H1 (cell line): ENCODE data around the gene RAD51B. TPM values are rescaled to one million over a fixed set of nuclear protein-coding genes. Genes with fewer than 3 reads are reported as not detected.

ENCODE experiments used
- CTCF ChIA-PET: fragments of 300-600 bp; sonication (Branson Sonifier 250); formaldehyde crosslinking; loops from one replicate; lab custom pipeline; 2021; ENCODE audit not compliant: partially characterized antibody; lab: Charles Lee
- POLR2A ChIA-PET: fragments of 300-600 bp; sonication (Branson Sonifier 250); formaldehyde crosslinking; loops from one replicate; lab custom pipeline; 2021; ENCODE audit warnings: inconsistent platforms; ENCODE audit not compliant: partially characterized antibody; lab: Charles Lee
- DNase-seq, 2 experiments: peaks; one replicate each; pipeline versions ENCODE4 v3.0.0 to v3.0.0-alpha.2; 2010 to 2022; ENCODE audit warnings: low spot score in 2 of 2, low read depth in 1 of 2, mixed read lengths in 1 of 2
- FAIRE-seq: peaks from 2 replicates; lab custom pipeline; 2011; peaks lifted over from hg19 to GRCh38; lab: Jason Lieb, UNC
- H2AFZ ChIP-seq: 2 replicates; pipeline ENCODE4 v1.8.1; 2012; ENCODE audit warnings: low read length, inconsistent platforms
- H2AK5ac ChIP-seq: 2 replicates; pipeline ENCODE4 v1.6.1; 2013; ENCODE audit warnings: low read depth, low read length
- H2BK120ac ChIP-seq: replicated peaks from 2 replicates; pipeline ENCODE3; 2013; ENCODE audit warnings: low read depth, low read length, inconsistent platforms
- H2BK12ac ChIP-seq: 2 replicates; pipeline ENCODE4 v1.6.1; 2013; ENCODE audit warnings: low read depth, low read length
- H2BK15ac ChIP-seq: 2 replicates; pipeline ENCODE4 v1.6.1; 2013; ENCODE audit warnings: low read length
- H2BK20ac ChIP-seq: 2 replicates; pipeline ENCODE4 v1.6.1; 2013; ENCODE audit warnings: low read length
- H2BK5ac ChIP-seq: 2 replicates; pipeline ENCODE4 v1.6.1; 2013; ENCODE audit warnings: low read depth, low read length
- H3K14ac ChIP-seq: 2 replicates; pipeline ENCODE4 v1.6.1; 2013; ENCODE audit warnings: inconsistent platforms; ENCODE audit not compliant: insufficient read length
- H3K18ac ChIP-seq: 2 replicates; pipeline ENCODE4 v1.6.1; 2013; ENCODE audit warnings: low read length; ENCODE audit errors: extremely low read depth
- H3K23ac ChIP-seq: 2 replicates; pipeline ENCODE4 v1.6.1; 2013; ENCODE audit warnings: inconsistent platforms; ENCODE audit not compliant: insufficient read length
- H3K23me2 ChIP-seq: 2 replicates; pipeline ENCODE4 v1.6.1; 2013; ENCODE audit warnings: low read depth, low read length
- H3K27ac ChIP-seq: 2 replicates; pipeline ENCODE4 v1.6.1; 2011; ENCODE audit warnings: low read depth, low read length, inconsistent platforms
- H3K27me3 ChIP-seq, 4 experiments: replicated peaks in 1 of 4; 1 replicate in 1 of 4; 2 replicates in 3 of 4; pipeline versions ENCODE4 v1.6.1 to v1.8.1; 2011 to 2013; ENCODE audit warnings: low read length in 3 of 4, mild to moderate bottlenecking in 3 of 4, inconsistent platforms in 2 of 4, mixed read lengths in 2 of 4, moderate library complexity in 1 of 4; ENCODE audit not compliant: control insufficient read depth in 3 of 4, insufficient read depth in 3 of 4; ENCODE audit errors: extremely low read depth in 1 of 4
- H3K36me3 ChIP-seq, 4 experiments: 2 replicates each; pipeline versions ENCODE4 v1.6.1 to v1.8.1; 2011 to 2013; ENCODE audit warnings: mild to moderate bottlenecking in 4 of 4, low read length in 3 of 4, moderate library complexity in 2 of 4, control low read depth in 1 of 4, inconsistent platforms in 1 of 4; ENCODE audit not compliant: insufficient read depth in 4 of 4, control insufficient read depth in 2 of 4
- H3K4ac ChIP-seq: replicated peaks from 2 replicates; pipeline ENCODE3; 2013; ENCODE audit warnings: low read length, low read depth, mixed read lengths, inconsistent platforms; ENCODE audit not compliant: insufficient read length
- H3K4me1 ChIP-seq, 4 experiments: replicated peaks in 1 of 4; 1 replicate in 1 of 4; 2 replicates in 3 of 4; pipeline versions ENCODE4 v1.6.1 to v1.8.1; 2011 to 2013; ENCODE audit warnings: low read length in 3 of 4, inconsistent platforms in 2 of 4, mixed read lengths in 1 of 4; ENCODE audit not compliant: insufficient read depth in 4 of 4, control insufficient read depth in 3 of 4
- H3K4me2 ChIP-seq, 2 experiments: 2 replicates each; pipeline versions ENCODE4 v1.6.1 to v1.8.1; 2011 to 2013; ENCODE audit warnings: low read depth in 2 of 2, low read length in 2 of 2, control low read depth in 1 of 2, inconsistent platforms in 1 of 2, mild to moderate bottlenecking in 1 of 2; ENCODE audit not compliant: insufficient read depth in 1 of 2
- H3K4me3 ChIP-seq, 4 experiments: fragments of 200-600, 300-600 bp in 1 of 4; sonication (generic), shearing (Covaris generic), sonication (Bioruptor Twin) in 1 of 4; 2 replicates each; pipeline versions ENCODE4 v1.5.1 to v1.8.1; 2011 to 2016; ENCODE audit warnings: low read length in 4 of 4, low read depth in 3 of 4, control low read depth in 2 of 4, inconsistent platforms in 2 of 4, mild to moderate bottlenecking in 2 of 4, mixed read lengths in 1 of 4, moderate library complexity in 1 of 4; ENCODE audit not compliant: insufficient read depth in 2 of 4; ENCODE audit errors: extremely low read depth in 1 of 4
- H3K56ac ChIP-seq: replicated peaks from 2 replicates; pipeline ENCODE3; 2013; ENCODE audit warnings: low read depth, mild to moderate bottlenecking, mixed read lengths, low read length, inconsistent platforms; ENCODE audit not compliant: insufficient read length
- H3K79me1 ChIP-seq: 2 replicates; pipeline ENCODE4 v1.6.1; 2013; ENCODE audit warnings: low read depth, low read length, control low read depth
- H3K79me2 ChIP-seq, 2 experiments: 2 replicates each; pipeline versions ENCODE4 v1.6.1 to v1.8.1; 2012 to 2013; ENCODE audit warnings: low read length in 2 of 2, mild to moderate bottlenecking in 2 of 2, inconsistent platforms in 1 of 2; ENCODE audit not compliant: insufficient read depth in 2 of 2, control insufficient read depth in 1 of 2
- H3K9ac ChIP-seq, 4 experiments: replicated peaks in 1 of 4; 1 replicate in 1 of 4; 2 replicates in 3 of 4; pipeline versions ENCODE4 v1.6.1 to v1.8.1; 2011 to 2013; ENCODE audit warnings: low read depth in 3 of 4, low read length in 3 of 4, control low read depth in 2 of 4, mild to moderate bottlenecking in 2 of 4, moderate library complexity in 2 of 4, inconsistent platforms in 1 of 4; ENCODE audit errors: extremely low read depth in 1 of 4
- H3K9me3 ChIP-seq, 2 experiments: 2 replicates each; pipeline versions ENCODE4 v1.6.1 to v1.8.1; 2012 to 2013; ENCODE audit warnings: mild to moderate bottlenecking in 2 of 2, moderate library complexity in 2 of 2, control low read depth in 1 of 2, inconsistent platforms in 1 of 2, low read depth in 1 of 2, low read length in 1 of 2, mixed read lengths in 1 of 2; ENCODE audit not compliant: insufficient read depth in 2 of 2
- H4K20me1 ChIP-seq, 2 experiments: replicated peaks in 1 of 2; 2 replicates each; pipeline versions ENCODE3 to v1.8.1; 2011 to 2013; ENCODE audit warnings: inconsistent platforms in 2 of 2, low read length in 2 of 2, mild to moderate bottlenecking in 1 of 2; ENCODE audit not compliant: insufficient read depth in 2 of 2, control insufficient read depth in 1 of 2
- H4K5ac ChIP-seq: 2 replicates; pipeline ENCODE4 v1.6.1; 2013; ENCODE audit warnings: low read length, low read depth, mixed read lengths, inconsistent platforms; ENCODE audit not compliant: insufficient read length
- H4K8ac ChIP-seq: 2 replicates; pipeline ENCODE4 v1.8.0; 2013; ENCODE audit warnings: mild to moderate bottlenecking, moderate library complexity, low read length, inconsistent platforms; ENCODE audit not compliant: insufficient read depth; ENCODE audit errors: extremely low read depth
- H4K91ac ChIP-seq: replicated peaks from 2 replicates; pipeline ENCODE3; 2013; ENCODE audit warnings: low read length, mixed read lengths, inconsistent platforms; ENCODE audit not compliant: insufficient read length
- CTCF ChIP-seq, 3 experiments: IDR thresholded peaks; 1 replicate in 2 of 3; 2 replicates in 1 of 3; pipeline versions ENCODE4 v1.5.1 to v1.6.1; 2011; ENCODE audit warnings: low read length in 3 of 3, mild to moderate bottlenecking in 3 of 3, inconsistent platforms in 2 of 3, low read depth in 1 of 3, moderate library complexity in 1 of 3; ENCODE audit not compliant: insufficient read depth in 1 of 3; ENCODE audit errors: control extremely low read depth in 1 of 3
- RAD21 ChIP-seq, 2 experiments: IDR thresholded peaks in 1 of 2; conservative IDR thresholded peaks in 1 of 2; 2 replicates each; pipeline ENCODE4 v1.6.1; 2011; ENCODE audit warnings: low read depth in 2 of 2, low read length in 2 of 2, improper control_type of control experiment in 1 of 2, inconsistent platforms in 1 of 2, mild to moderate bottlenecking in 1 of 2, moderate library complexity in 1 of 2
- SAP30 ChIP-seq: fragments of 300-600 bp; sonication (generic); IDR thresholded peaks from 2 replicates; pipeline ENCODE4 v1.7.1; 2012; ENCODE audit warnings: low read length, moderate library complexity, mild to moderate bottlenecking, inconsistent platforms; ENCODE audit not compliant: insufficient read depth, insufficient replicate concordance
- WGBS, 2 experiments: shearing (Covaris generic) in 1 of 2; methylation state at CpG; one replicate each; pipeline versions ENCODE4 v1.1.6 to v1.1.7; 2013 to 2015; ENCODE audit warnings: low lambda C conversion rate in 2 of 2, mixed read lengths in 2 of 2, inconsistent platforms in 1 of 2, low coverage in 1 of 2, missing lambda C conversion rate in 1 of 2; ENCODE audit not compliant: insufficient replicate concordance in 2 of 2, insufficient coverage in 1 of 2, insufficient read length in 1 of 2; ENCODE audit errors: extremely low coverage in 1 of 2, missing lambda C conversion rate in 1 of 2; 5-methylcytosine and 5-hydroxymethylcytosine counted together
- polyA plus RNA-seq, 7 experiments: library from polyadenylated mRNA; depleted of rRNA in 3 of 7; stranded (reverse) in 5 of 7; unstranded in 2 of 7; fragments of >200 nt in 5 of 7; fragments of 200-250 nt in 2 of 7; gene quantifications; 1 replicate in 5 of 7; 2 replicates in 1 of 7; 4 replicates in 1 of 7; pipeline versions ENCODE4 v1.2.1 to v1.2.3, GENCODE V29; 2011 to 2013; ENCODE audit warnings: missing spikeins in 2 of 7, mixed read lengths in 2 of 7
- total RNA-seq: library from RNA; stranded (reverse); fragmentation: NEBNext Ultra II Directional; extraction: Animal tissue kit (Norgen Biotek cat#: 25700); gene quantifications from 2 replicates; pipeline ENCODE4 v1.2.1, GENCODE V29; 2021

Gene RAD51B
- total and polyA plus RNA-seq, 2 of the 8 experiments (the other 6 are each of a cell fraction or from before 2014, with no cell fraction given): 3.9 to 14.9 TPM

- Histone ChIP-seq H3K36me3 (no peaks in the 10 kb centered on the region), H3K9me3 (no peaks in the 10 kb centered on the region), H3K23me2 (no peaks in the 10 kb centered on the region), H2BK5ac (no peak overlapping the region), H4K20me1 (no peaks in the 10 kb centered on the region), H3K27me3 (no peaks in the 10 kb centered on the region), H3K4me2 (no peak overlapping the region), H2BK12ac (no peak overlapping the region), H2AK5ac (no peak overlapping the region), H3K4me3 (no peak overlapping the region), H2BK20ac (no peak overlapping the region), H3K23ac (no peak overlapping the region), H3K4ac (no peak overlapping the region), H3K79me1 (no peaks in the 10 kb centered on the region), H3K9ac (no peak overlapping the region), H3K27ac (no peak overlapping the region), H4K5ac (no peak overlapping the region), H2AFZ (no peak overlapping the region), H3K18ac (no peak overlapping the region), H2BK15ac (no peak overlapping the region), H3K4me1 (peaks cover 4 to 15% (median 6%) of the 10 kb centered on the region in 4 experiments; a peak in 6 of 7 replicates), H2BK120ac (no peak overlapping the region), H3K14ac (no peak overlapping the region), H4K8ac (no peak overlapping the region), H3K56ac (no peak overlapping the region), H3K79me2 (no peaks in the 10 kb centered on the region), H4K91ac (no peak overlapping the region)
- POLR2A ChIA-PET: no interaction called here
- TF ChIP-seq SAP30 (no peak), RAD21 (IDR thresholded peaks at IDR 0.05 in 1 of 2, conservative IDR thresholded peaks at IDR 0.05 in 1 of 2; ENCODE audit: low read depth in 2 of 2, low read length in 2 of 2) (peak; percentile 93 to 94), CTCF (IDR thresholded peaks at IDR 0.05; ENCODE audit: control extremely low read depth in 1 of 3, insufficient read depth in 1 of 3, low read depth in 1 of 3, low read length in 3 of 3) (peak in 2 of 3 experiments; percentile 65 to 70; a peak in 3 of 4 replicates)
- WGBS, 2 experiments: 14% methylated on average over 3 of the region's 3 CpGs; no CpG with 5 or more reads in 1 of the 2 experiments
- peak; percentile 79 for FAIRE-seq
- CTCF ChIA-PET: interaction anchor here (0.6 to 3.5 kb wide), 37 partner anchors 9 to 1312 kb away, joined by 3 to 17 read pairs (median 4); no protein-coding TSS in a partner anchor
- peak; percentile 15 to 60 for DNase-seq
Measured at GRCh38 chr14:67943947-67944346, 124.4 kb downstream of the RAD51B start.
